NB4 (cell line): Measurements from ENCODE around the gene VPS8.

Experiments used
- DNase-seq: peaks from one replicate; pipeline ENCODE4 v3.0.0; 2010; ENCODE audit warnings: low read depth
- H3K4me3 ChIP-seq: one replicate; pipeline ENCODE4 v1.5.1; 2011; ENCODE audit warnings: mild to moderate bottlenecking, low read depth, low read length, moderate library complexity
- CTCF ChIP-seq: IDR thresholded peaks from one replicate; pipeline ENCODE4 v1.5.1; 2012; ENCODE audit warnings: low read depth, low read length
- MAX ChIP-seq: IDR thresholded peaks from 2 replicates; pipeline ENCODE4 v1.6.1; 2011; ENCODE audit warnings: low read depth, low read length
- MYC ChIP-seq: IDR thresholded peaks from 2 replicates; pipeline ENCODE4 v1.6.1; 2011; ENCODE audit warnings: low read depth, low read length
- POLR2A ChIP-seq: IDR thresholded peaks from 2 replicates; pipeline ENCODE4 v1.6.1; 2011; ENCODE audit warnings: mild to moderate bottlenecking; ENCODE audit not compliant: insufficient read length; ENCODE audit errors: extremely low read depth

VPS8 gene

GRCh38 chr3:184801241-184801785 lies 10.7 kb upstream of the VPS8 start:
- TF ChIP-seq MAX (no peak), CTCF (no peak), POLR2A (no peak), MYC (no peak)
- no peak overlapping the region for H3K4me3 ChIP-seq
- DNase-seq: no peak

GRCh38 chr3:184802150-184802549 lies 9.8 kb upstream of the VPS8 start:
- TF ChIP-seq MAX (no peak), CTCF (no peak), POLR2A (no peak), MYC (no peak)
- no peak for DNase-seq
- no peak overlapping the region for H3K4me3 ChIP-seq

GRCh38 chr3:184804801-184805200 lies 7.2 kb upstream of the VPS8 start:
- no peak overlapping the region for H3K4me3 ChIP-seq
- TF ChIP-seq CTCF: no peak
- no peak for TF ChIP-seq MYC
- no peak for TF ChIP-seq POLR2A
- no peak for TF ChIP-seq MAX
- no peak for DNase-seq

- H3K4me3 ChIP-seq: no peak overlapping the region
- no peak for TF ChIP-seq MYC
- no peak for TF ChIP-seq POLR2A
- TF ChIP-seq CTCF: no peak
- TF ChIP-seq MAX: no peak
- peak; percentile 76 for DNase-seq
Measured at GRCh38 chr3:184805351-184806038, 6.5 kb upstream of the VPS8 start.

GRCh38 chr3:184806567-184807271 lies 5.2 kb upstream of the VPS8 start:
- DNase-seq: no peak
- H3K4me3 ChIP-seq: no peak overlapping the region
- no peak for TF ChIP-seq MYC
- TF ChIP-seq MAX: no peak
- no peak for TF ChIP-seq CTCF
- no peak for TF ChIP-seq POLR2A
